Vagina (tissue), 2 donors: ENCODE data around the gene VMP1.

Experiments used
- CTCF ChIP-seq, 3 experiments: fragments of 450-650 bp in 2 of 3; fragments of 200-600 bp in 1 of 3; sonication (generic) in 1 of 3; IDR thresholded peaks; one replicate each; pipeline ENCODE4 v1.5.1; 2017 to 2019; ENCODE audit warnings: antibody characterized with exemption in 3 of 3, mild to moderate bottlenecking in 2 of 3, moderate library complexity in 2 of 3
- POLR2AphosphoS5 ChIP-seq, 2 donors: sonication (generic); formaldehyde crosslinking; IDR thresholded peaks; one replicate each; pipeline ENCODE4 v1.9.0; 2017; ENCODE audit warnings: antibody characterized with exemption in 2 of 2, mild to moderate bottlenecking in 2 of 2, low read depth in 1 of 2; ENCODE audit not compliant: insufficient read depth in 1 of 2

GRCh38 chr17:59840329-59841090, 133.1 kb downstream of the VMP1 start:
- TF ChIP-seq CTCF (IDR thresholded peaks at IDR 0.05) (no peak), POLR2AphosphoS5 (IDR thresholded peaks at IDR 0.05; ENCODE audit: insufficient read depth in 1 of 2, low read depth in 1 of 2) (no peak)
